ENCODE data around the gene METTL23. TPM values are rescaled to one million over a fixed set of nuclear protein-coding genes. Genes with fewer than 3 reads are reported as not detected.
"Not testable (repeated sequence)": the region's sequence is repeated elsewhere in the genome, so short reads cannot be mapped to it uniquely, and the experiment has no call there.

METTL23 gene
- total and polyA plus RNA-seq, 11 donors: 22.1 to 33.7 (median 24.0) TPM

GRCh38 chr17:76696763-76697701 is 29.6 kb upstream of the METTL23 start:
- Histone ChIP-seq H3K4me1 (peaks cover 32 to 100% (median 86%) of the 10 kb centered on the region in 12 donors), H3K9me3 (no peaks in the 10 kb centered on the region), H3K27ac (peak overlapping the region; percentile 80 to 99 (median 94)), H3K4me3 (peak overlapping the region in 1 of 12 donors; percentile 24), H3K36me3 (peaks cover 0 to 9% (median 0%) of the 10 kb centered on the region in 9 donors), H3K27me3 (no peaks in the 10 kb centered on the region)
- DNase-seq (peak in 4 of 5 donors; percentile 65 to 87 (median 80)), ATAC-seq (peak in 3 of 4 donors; percentile 47 to 59 (median 47))
- 36 to 66% (median 54%) methylated on average over 19 to 25 of the region's 25 CpGs for WGBS, 4 donors
- intact Hi-C loops (cut with DNase I): no loop called here
- TF ChIP-seq POLR2A (IDR thresholded peaks at IDR 0.05) (peak in 1 of 2 donors; percentile 26), CTCF (IDR thresholded peaks at IDR 0.05) (no peak)

- peak overlapping the region in 1 of 12 donors; percentile 24 for H3K4me3 ChIP-seq
- peak; percentile 6 to 43 (median 28) for ATAC-seq
- peak in 4 of 5 donors; percentile 60 to 72 (median 64) for DNase-seq
Measured at GRCh38 chr17:76697702-76698465, 28.8 kb upstream of the METTL23 start.

GRCh38 chr17:76698466-76698977 is 28.1 kb upstream of the METTL23 start:
- peak overlapping the region; percentile 80 to 99 (median 94) for H3K27ac ChIP-seq
- H3K4me3 ChIP-seq; H3K36me3 ChIP-seq; H3K27me3 ChIP-seq; ATAC-seq; H3K9me3 ChIP-seq; intact Hi-C loops (cut with DNase I): not testable (repeated sequence)
- DNase-seq: peak in 1 of 5 donors; percentile 24
- WGBS, 4 donors: 51 to 61% (median 57%) methylated on average over 7 of the region's 7 CpGs
- H3K4me1 ChIP-seq: peaks cover 32 to 100% (median 88%) of the 10 kb centered on the region in 12 donors

More at GRCh38 chr17:76697702-76698465, 28.8 kb upstream of the METTL23 start:
- Histone ChIP-seq H3K4me1 (peaks cover 32 to 100% (median 87%) of the 10 kb centered on the region in 12 donors), H3K36me3 (peaks cover 0 to 9% (median 0%) of the 10 kb centered on the region in 9 donors), H3K27ac (peak overlapping the region; percentile 80 to 99 (median 94)), H3K9me3 (no peaks in the 10 kb centered on the region), H3K27me3 (no peaks in the 10 kb centered on the region)
- WGBS, 4 donors: 26 to 35% (median 27%) methylated on average over 14 to 17 of the region's 17 CpGs
- TF ChIP-seq CTCF (IDR thresholded peaks at IDR 0.05) (no peak), POLR2A (IDR thresholded peaks at IDR 0.05) (peak in 1 of 2 donors; percentile 15)
- intact Hi-C loops (cut with DNase I): no loop called here

- DNase-seq: no peak
- H3K27me3 ChIP-seq: no peaks in the 10 kb centered on the region
- peaks cover 0 to 9% (median 0%) of the 10 kb centered on the region in 9 donors for H3K36me3 ChIP-seq
- H3K4me1 ChIP-seq: peaks cover 32 to 95% (median 79%) of the 10 kb centered on the region in 12 donors
- TF ChIP-seq CTCF (IDR thresholded peaks at IDR 0.05): no peak
- TF ChIP-seq POLR2A (IDR thresholded peaks at IDR 0.05): no peak
- peak; percentile 5 to 20 (median 12) for ATAC-seq
- intact Hi-C loops (cut with DNase I): no loop called here
- no peaks in the 10 kb centered on the region for H3K9me3 ChIP-seq
- 7 to 26% (median 15%) methylated on average over 8 of the region's 8 CpGs for WGBS, 4 donors
- H3K4me3 ChIP-seq: peak overlapping the region in 8 of 12 donors; percentile 42 to 57 (median 48)
- peak overlapping the region; percentile 90 to 99 (median 96) for H3K27ac ChIP-seq
Measured at GRCh38 chr17:76700270-76700616, 26.4 kb upstream of the METTL23 start.
